Activated effector memory CD4-positive, alpha-beta T cell treated with anti-CD3 and anti-CD28 coated beads, Interleukin-2, amount 50 U/mL, for 16 hours (primary cell): Measurements from ENCODE around the gene OR6K3.
"Not testable (repeated sequence)": the region's sequence is repeated elsewhere in the genome, so short reads cannot be mapped to it uniquely, and the experiment has no call there.

ENCODE experiments used
- DNase-seq: peaks from one replicate; pipeline ENCODE4 v3.0.0-alpha.2; 2020

The OR6K3 gene, protein sequence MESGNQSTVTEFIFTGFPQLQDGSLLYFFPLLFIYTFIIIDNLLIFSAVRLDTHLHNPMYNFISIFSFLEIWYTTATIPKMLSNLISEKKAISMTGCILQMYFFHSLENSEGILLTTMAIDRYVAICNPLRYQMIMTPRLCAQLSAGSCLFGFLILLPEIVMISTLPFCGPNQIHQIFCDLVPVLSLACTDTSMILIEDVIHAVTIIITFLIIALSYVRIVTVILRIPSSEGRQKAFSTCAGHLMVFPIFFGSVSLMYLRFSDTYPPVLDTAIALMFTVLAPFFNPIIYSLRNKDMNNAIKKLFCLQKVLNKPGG

DNA sequence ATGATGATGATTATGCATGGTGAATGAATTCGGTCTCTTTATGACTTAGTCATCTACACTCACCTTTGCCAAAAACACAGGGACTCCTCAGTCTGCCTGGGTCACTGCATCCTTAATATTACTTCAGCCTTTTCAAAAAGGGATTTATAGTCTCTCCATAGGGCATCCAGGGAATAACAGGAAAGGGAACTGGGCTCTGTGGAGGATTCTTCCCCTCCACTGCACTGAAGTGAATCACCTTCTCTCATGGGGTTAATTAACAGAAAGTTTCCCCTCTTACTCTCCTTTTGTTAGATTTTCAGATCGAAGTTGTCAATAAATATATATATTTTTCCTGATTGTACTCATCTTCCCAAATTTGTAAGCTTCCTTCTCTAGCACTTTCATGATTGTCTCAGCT is at the start of gene OR6K3:
Gene OR6K3 (minus strand): TSS at position 101 of the 400 bp plus-strand sequence. CDS start 2,605 bp downstream, outside the sequence.
- no peak for DNase-seq

DNA sequence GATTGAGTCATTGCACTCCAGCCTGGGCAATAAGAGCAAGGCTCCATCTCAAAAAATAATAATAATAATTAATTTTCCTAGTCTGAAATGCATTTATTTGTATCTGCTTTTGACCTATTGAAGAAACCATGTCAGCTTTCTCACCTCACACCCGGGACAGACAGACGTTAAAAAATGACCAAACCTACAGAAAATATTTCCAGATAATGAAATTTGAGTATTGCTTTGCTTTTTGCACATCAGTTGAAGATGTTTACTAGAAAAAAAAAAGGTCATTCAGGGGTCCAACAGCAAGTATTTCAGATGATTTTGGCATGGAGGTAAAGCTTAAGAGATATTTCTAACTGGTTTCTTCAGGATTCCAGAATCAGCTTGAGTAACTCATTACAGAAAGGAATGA is 33.9 kb upstream of the OR6K3 start, which contains the start of gene OR6K6:
Gene OR6K6 (plus strand): TSS at position 301 of the 400 bp plus-strand sequence. CDS start 168 bp downstream, outside the sequence.
- no peak for DNase-seq

DNA sequence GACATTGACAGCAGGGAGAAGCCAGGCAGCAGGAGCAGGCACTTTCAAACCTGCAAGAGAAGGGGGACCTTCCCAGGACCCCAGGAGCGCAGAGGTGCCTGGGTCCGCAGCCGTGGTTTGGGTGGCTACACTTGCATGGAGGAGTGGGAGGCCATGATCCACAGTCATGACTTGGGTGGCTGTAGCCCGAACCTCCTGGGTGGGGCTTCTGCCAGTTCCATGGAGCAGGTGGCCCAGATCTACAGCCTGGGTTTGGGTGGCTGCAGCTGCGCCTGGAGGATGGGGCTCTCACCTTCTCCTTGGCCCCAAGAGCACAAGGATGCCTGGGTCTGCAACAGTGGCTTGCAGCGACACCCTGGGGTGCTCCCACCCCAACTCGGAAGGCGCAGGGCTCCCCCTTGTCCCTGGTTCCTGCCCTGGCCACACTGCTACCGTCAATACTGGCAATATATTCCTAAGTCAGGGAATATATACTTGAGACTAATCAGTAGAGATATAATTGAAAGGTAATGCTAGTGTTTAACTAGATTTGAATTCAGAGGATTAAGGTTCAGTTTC is 31.7 kb upstream of the OR6K3 start:
- DNase-seq: no peak

DNA sequence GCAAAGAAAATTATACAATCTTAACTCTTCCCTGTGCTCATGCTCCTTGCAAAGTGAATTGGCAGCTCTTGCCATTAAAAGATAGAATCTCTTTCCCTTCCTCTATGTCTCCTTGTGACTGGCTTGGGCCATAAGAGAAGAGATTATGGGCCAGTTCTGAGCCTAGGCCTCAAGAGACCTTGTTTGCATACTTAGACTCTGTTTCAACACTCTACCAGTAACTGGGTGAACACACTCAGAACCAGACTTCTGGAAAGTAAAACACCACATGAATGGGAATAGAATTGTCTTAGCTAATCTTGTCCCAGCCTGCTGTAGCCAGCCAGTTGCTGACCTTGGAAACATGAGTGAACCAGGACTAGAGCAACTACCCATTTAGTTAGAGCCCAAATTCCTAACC is 15.3 kb upstream of the OR6K3 start:
- no peak for DNase-seq

DNA sequence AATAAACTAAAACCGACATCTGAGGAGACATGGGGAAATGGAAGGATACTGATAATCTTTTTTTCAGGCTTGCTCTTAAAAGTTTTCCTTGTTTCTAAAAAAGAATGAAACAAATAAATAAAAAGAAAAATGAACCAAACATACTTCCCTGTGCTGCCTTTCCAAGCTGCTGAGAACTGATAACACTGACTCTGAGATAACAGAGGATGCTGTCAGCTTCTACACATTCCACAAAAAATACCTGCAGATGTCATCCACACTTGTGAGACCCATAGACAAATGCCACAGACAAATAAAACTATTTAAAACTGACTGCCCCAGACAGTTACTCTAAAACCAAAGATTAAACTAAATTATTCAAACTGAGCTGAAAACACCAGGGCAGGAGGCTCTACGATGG is 12.0 kb upstream of the OR6K3 start:
- no peak for DNase-seq

DNA sequence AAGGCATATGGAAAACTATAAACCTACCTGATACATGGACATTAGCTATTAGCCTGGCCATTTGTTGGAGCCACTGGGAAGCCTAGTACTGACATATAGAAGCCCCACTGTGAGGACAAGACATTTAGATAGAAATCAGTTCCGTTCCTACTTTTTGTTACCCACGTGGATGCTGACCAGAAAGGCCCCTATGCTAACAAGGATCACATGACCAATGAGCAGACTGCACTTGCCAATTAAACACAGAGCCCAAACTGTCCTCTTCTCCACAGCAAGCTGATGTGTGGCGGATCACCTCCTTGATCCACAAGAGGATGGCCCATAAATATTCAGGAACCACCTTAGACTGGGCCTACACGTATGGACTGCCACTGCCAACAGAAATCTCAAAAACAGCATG is 11.2 kb upstream of the OR6K3 start:
- no peak for DNase-seq

DNA sequence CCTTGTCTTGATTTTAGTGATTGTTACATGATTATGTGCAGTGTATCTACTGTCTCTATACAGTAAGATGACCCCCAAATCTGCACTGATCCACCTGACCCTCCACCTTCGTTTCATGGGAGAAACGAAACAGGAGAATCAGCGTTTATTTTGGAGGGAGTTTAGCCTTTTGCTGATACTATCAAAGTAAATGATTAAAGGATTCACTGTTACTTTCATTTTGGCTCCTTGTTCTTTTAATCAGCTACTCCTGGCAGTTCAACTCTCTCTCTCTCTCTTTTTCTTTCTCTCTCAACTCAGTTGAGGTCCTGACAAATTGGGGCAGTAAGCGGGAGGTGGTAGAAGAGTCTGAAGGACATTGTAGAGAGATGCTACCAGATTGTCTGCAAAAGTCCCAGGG is 9.9 kb upstream of the OR6K3 start:
- DNase-seq: no peak

DNA sequence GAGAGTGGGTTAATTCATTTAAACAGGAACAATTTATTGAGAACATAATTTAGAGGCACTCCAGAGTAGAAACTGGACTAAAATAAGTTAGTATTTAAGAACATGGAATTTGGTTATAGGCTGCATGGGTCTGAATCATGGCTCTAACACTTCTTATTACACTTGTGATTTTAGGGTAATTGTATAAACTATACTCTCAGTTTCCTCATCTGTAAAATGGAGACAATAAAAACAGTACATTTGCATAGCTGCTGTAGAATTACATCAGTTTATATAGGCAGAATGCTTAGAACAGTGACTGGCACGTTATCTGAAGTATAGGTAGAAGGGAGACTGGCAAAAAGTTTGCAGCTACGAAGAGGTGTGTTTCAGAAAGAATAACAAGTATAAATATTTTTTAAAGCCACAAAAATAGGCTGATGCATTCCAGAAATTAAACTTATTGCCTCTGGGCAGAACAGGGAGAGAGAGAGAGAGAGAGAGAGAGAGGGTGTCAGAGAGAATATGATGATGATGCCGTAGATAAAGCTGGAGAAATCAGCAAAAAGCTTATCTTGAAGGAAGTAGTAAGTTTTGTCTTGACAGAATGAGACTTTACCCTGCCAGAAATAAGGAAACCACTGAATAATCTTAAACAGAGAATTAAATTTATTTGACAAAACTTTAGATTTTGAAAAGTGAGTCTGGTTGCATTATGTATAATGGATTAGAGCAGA is 8.1 kb upstream of the OR6K3 start:
- no peak for DNase-seq

DNA sequence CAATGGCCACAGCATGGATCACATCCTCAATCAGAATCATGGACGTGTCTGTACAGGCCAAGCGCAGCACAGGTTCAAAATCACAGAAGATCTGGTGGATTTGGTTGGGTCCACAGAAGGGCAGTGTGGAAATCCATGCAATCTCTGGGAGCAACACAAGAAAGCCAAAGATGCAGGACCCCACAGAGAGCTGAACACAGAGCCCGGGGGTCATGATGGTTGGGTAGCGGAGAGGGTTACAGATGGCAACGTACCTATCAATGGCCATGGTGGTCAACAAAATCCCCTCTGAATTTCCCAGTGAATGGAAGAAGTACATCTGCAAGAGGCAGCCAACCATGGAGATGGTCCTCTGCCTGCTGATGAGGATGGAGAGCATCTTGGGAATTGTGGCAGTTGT is 3.9 kb upstream of the OR6K3 start:
- DNase-seq: no peak

DNA sequence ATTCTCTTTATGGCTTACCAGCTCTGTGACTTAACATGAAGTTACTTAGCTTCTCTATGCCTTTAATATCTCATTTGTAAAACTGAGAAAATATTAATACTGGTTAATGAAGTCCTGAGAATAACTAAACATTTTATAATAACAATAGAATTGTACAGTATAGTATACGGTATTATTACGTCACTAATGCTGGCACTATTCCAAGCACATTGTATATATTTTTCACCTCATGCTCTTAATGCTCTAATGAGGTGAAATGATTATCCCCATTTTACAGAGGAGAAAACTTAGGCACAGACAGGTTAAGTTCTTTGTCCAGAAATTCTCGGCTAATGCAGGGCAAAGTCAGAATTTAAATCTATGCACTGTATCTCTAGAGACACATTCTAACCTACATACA is 856 bp downstream of the OR6K3 start:
- no peak for DNase-seq

DNA sequence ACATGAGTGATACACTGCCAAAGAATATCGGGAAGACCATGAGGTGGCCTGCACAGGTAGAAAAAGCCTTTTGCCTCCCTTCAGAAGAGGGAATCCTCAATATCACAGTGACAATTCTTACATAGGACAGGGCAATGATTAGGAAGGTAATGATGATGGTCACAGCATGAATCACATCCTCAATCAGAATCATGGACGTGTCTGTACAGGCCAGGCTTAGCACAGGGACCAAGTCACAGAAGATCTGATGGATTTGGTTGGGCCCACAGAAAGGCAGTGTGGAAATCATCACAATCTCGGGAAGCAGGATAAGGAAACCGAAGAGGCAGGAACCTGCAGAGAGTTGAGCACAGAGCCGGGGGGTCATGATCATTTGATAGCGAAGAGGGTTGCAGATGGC is 3.2 kb downstream of the OR6K3 start:
- no peak for DNase-seq

DNA sequence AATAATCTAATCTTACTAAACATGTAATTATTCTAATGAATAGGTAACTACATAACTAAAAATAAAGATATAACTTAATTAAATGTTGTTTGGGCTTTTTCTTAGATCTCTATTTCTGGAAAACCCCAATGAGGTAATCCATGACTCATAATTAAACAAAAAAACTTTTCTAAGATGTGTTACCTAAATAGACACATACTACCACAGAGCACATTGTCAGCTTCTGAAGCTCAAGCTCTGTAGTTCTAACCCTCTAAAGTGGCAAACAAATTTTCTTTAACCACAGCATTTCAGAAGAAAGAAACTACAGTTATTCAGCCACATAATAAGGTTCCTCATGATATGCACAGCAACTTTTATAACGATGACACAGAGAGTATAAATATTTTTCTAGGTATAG is 4.2 kb downstream of the OR6K3 start:
- DNase-seq: no peak

DNA sequence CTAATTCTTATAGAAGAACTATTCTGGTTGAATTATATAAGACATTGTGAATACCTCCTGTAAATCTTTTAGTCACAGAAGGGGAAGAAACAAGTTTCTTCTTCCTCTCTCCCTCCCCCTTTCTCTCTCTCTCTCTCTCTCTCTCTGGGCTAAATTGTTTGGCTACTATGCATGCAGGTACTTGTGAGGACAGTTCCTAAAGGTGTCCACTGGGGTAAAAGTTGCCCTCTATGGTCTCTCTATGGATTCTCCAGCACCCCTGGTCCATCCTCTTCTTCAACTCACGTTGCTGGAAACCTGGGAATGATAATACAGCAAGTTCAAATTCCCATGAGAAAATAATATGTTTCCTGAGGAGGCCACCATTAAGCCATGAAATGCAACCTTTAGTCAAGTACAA is 5.8 kb downstream of the OR6K3 start:
- no peak for DNase-seq

DNA sequence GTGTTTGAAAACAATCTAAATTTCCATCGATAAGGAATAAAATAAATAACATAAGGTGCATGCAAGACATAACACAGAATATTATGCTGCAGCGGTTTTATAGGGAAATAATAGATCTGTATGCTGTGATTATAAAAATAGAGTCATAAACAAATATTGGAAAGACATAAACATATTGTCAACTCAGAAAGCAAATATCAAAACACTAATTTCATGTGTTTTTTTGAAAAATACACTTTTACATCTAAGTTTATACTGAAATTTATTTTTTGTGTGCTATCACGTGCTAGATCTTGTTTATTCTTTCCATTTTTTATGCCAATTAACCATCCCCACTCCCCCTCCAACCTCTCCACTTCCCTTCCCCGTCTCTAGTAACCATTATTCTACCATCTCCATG is 9.4 kb downstream of the OR6K3 start:
- DNase-seq: no peak

DNA sequence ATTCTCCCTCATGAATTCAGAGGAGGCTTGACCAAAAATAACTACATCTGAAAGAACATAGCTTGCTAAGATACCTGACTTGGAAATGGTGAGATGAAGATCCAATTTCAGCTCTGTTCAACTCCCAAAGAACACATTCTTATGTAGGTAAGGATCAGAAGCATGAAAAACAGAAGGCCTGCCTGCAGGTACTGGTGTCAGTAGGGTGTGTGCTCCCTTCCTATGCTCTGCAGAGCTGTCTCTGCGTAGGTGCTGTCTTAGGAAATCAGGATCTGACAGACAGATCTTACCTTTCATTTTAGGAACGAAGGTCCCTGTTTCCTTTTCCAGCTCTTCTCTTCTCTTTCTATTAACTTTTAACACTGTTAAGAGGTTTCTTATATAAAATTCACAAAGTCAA is 14.4 kb downstream of the OR6K3 start:
- no peak for DNase-seq

DNA sequence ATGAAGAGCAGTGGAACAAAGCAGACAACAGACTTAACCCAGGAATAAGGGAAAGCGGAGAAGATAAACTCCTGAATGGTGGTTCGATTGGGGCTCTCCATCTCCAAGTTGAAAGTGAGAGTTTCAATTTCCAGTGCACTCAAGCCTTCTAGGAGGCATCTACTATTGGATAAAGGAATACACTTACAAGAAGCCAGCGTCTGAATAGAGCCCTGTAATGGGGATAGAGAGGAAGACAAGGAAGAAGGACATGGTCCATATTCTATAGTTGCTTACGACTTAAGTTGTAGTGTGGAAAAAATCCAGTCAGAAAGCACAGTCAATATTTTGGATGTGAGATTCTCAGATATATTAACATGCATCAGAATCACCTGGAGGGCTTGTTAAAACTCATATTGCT is 20.0 kb downstream of the OR6K3 start, which contains the start of gene OR6K2:
Gene OR6K2 (minus strand): TSS at position 101 of the 400 bp plus-strand sequence. CDS start 0 bp downstream, at position 101.
- DNase-seq: no peak

DNA sequence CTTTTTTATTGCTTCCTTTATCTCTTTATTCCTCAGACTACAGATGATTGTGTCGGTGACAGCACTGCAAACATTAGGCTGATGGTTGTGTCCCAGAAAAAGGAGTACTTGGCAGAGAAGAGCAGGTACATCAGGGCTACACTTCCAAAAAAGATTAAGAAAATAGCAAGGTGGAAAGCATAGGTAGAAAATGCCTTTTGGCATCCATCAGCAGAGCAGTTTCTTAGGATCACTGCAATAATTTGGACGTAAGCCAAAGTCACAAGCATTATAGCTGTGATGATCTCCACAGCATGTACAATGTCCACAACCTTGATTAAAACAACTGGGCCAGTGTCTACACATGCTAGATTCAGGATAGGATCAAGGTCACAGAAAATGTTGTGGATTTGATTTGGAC is 25.9 kb downstream of the OR6K3 start:
- DNase-seq: no peak

DNA sequence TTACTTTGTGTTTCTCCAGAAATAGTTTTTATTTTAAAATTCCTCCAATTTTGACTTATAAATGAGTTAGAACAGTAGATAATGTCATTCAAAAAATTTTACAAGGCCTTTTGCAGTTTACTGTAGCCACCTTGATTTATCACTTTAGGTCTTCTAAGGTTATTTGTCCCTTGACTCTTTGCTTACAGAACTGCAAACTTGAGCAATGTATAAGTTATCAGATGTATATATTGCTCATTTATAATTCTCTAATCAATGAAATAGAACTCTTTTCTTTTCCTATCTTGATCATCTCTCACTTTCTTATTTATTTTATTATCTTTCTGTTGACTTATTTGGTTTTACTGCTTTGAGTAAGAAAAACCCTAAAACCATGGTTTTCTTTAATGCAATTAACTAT is 28.2 kb downstream of the OR6K3 start:
- DNase-seq: no peak

DNA sequence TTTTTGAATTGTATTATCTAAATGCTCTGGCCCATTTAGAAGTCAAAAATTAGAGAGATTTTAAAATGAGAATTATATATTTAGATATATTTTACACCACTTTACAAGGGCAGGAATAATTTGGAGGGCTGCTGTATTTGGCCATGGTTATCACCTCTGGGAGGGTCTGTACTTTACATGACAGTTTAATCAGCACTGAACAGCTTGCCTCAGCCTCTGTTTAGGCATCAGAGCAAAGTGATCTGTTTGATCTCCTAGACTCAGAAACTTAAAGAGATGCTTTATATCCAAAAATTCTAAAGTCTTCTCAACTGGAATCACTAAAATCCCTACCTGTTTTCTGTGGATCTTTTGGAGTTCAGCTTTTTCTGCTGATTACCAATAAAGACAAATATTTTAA is 28.6 kb downstream of the OR6K3 start:
- no peak for DNase-seq

DNA sequence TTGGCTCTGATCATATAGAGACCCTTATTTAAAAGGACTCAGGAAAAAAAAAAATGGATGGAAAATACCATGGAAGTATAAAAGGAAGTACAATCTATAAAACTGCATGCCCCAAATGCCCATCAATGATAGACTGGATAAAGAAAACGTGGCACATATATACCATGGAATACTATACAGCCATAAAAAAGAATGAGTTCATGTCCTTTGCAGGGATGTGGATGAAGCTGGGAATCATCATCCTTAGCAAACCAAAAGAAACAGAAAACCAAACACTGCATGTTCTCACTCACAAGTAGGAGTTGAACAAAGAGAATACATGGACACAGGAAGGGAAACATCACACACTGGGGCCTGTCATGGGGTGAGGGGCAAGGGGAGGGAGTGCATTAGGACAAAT is 29.4 kb downstream of the OR6K3 start:
- DNase-seq: not testable (repeated sequence)

DNA sequence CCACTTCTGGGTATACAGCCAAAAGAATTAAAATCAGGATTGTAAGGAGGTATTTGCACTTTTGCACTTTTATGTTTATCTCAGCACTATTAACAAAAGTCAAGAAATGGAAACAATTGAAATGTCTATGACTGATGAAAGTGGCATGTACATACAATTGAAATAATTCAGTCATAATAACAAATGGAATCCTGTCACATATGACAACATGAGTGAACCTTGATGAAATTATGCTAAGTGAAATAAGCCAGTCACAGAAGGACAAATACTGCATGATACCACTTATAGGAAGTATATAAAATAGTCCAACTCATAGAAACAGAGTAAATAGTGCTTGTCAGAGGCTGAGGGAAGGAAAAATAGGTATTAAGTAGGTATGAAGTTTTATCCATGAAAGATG is 30.6 kb downstream of the OR6K3 start:
- no peak for DNase-seq

DNA sequence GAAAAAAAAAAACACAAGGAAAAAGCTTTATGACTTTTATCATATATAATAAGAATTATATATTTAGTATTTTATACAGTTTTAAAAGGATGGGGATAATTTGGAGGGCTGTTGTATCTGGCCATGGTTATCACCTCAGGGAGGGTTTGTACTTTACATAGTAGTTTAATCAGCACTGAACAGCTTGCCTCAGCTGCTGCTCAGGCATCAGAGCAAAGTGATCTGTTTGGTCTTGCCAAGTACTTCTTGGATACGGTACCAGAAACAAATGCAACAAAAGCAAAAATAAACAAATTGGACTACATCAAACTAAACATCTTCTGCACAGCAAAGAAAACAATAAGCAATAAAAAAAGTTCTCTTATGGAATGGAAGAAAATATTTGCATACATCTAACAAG is 31.4 kb downstream of the OR6K3 start:
- DNase-seq: no peak

DNA sequence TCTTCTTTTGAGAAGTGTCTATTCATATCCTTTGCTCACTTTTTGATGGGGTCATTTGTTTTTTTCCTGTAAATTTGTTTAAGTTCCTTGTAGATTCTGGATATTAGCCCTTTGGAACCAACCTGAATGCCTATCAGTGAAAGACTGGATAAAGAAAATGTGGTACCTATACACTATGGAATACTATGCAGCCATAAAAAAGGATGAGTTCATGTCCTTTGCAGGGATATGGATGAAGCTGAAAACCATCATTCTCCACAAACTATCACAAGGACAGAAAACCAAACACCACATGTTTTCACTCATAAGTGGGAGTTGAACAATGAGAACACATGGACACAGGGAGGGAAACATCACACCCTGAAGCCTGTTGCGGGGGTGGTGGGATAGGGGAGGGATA is 32.2 kb downstream of the OR6K3 start:
- DNase-seq: not testable (repeated sequence)

DNA sequence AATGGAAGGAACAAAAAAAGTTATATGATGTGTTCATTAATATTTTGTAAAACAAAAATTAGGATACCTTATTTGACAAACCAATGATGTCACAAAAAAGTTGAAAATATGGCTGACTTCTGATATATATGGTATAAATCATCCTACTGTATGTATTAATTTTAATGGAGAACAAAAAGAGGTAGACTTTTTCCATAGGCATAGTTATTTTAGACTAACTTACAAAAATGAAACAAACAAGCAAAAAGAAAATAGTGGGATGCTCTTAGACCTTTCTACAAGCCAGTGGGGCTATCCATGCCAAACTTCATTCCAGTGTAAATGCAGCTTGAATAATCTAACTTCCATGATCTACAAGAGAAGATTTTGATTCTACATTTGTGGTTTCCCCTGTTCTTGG is 33.5 kb downstream of the OR6K3 start:
- DNase-seq: no peak
